H1 (cell line): Measurements from ENCODE around the gene DNMT3B. TPM values are rescaled to one million over a fixed set of nuclear protein-coding genes. Genes with fewer than 3 reads are reported as not detected.

Experiments used
- FOSL1 ChIP-seq: IDR thresholded peaks from 2 replicates; pipeline ENCODE4 v1.6.1; 2011; ENCODE audit warnings: mild to moderate bottlenecking, low read depth, low read length, moderate library complexity; ENCODE audit not compliant: insufficient read depth
- POLR2A ChIP-seq, 2 experiments: IDR thresholded peaks; 1 replicate in 1 of 2; 2 replicates in 1 of 2; pipeline ENCODE4 v1.6.1; 2011; ENCODE audit warnings: low read depth in 2 of 2, low read length in 2 of 2, mild to moderate bottlenecking in 2 of 2; ENCODE audit errors: control extremely low read depth in 1 of 2
- POLR2AphosphoS5 ChIP-seq: IDR thresholded peaks from 2 replicates; pipeline ENCODE4 v1.6.1; 2011; ENCODE audit warnings: low read depth, low read length
- polyA plus RNA-seq, 7 experiments: library from polyadenylated mRNA; depleted of rRNA in 3 of 7; stranded (reverse) in 5 of 7; unstranded in 2 of 7; fragments of >200 nt in 5 of 7; fragments of 200-250 nt in 2 of 7; gene quantifications; 1 replicate in 5 of 7; 2 replicates in 1 of 7; 4 replicates in 1 of 7; pipeline versions ENCODE4 v1.2.1 to v1.2.3, GENCODE V29; 2011 to 2013; ENCODE audit warnings: missing spikeins in 2 of 7, mixed read lengths in 2 of 7
- total RNA-seq: library from RNA; stranded (reverse); fragmentation: NEBNext Ultra II Directional; extraction: Animal tissue kit (Norgen Biotek cat#: 25700); gene quantifications from 2 replicates; pipeline ENCODE4 v1.2.1, GENCODE V29; 2021
- TF ChIP-seq, protein P1 (sequence below): fragments of 300-600 bp; sonication (generic); IDR thresholded peaks from 2 replicates; pipeline ENCODE4 v1.7.1; 2012; ENCODE audit warnings: low read length, moderate library complexity, mild to moderate bottlenecking, inconsistent platforms; ENCODE audit not compliant: insufficient replicate concordance

The DNMT3B gene
- total and polyA plus RNA-seq, 2 of the 8 experiments (the other 6 are each of a cell fraction or from before 2014, with no cell fraction given): 433 to 1,016 TPM

DNA sequence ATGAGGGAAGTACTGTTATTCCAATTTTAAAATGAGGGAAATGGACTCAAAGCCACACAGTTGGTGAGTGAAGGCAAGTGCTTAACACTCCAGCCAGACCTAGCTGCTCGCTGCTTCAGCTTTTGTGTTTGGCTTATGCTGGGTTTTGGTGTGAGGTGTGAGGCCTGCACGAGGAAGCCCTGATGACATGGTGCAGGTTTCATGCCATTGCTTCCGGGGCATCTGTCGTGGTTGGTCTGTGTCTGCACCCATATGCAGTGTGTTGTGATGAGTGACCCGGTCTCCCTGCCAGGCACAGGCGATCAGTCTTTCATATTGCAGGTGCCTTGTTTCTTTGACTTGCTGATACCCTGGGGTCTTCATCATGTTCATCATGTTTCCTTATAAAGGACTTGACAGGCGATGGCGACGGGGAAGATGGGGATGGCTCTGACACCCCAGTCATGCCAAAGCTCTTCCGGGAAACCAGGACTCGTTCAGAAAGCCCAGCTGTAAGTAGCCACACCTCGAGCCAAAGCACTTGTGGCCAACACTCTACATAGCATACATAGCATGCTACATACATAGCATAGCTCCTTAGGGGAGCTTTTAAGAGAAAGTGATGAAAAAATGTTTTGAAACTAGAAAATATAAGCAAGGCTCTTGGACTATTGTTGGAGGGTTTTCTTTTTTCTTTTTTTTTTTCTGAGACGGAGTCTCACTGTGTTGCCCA, 22.3 kb downstream of the DNMT3B start (continued):
- TF ChIP-seq, protein P1, sequence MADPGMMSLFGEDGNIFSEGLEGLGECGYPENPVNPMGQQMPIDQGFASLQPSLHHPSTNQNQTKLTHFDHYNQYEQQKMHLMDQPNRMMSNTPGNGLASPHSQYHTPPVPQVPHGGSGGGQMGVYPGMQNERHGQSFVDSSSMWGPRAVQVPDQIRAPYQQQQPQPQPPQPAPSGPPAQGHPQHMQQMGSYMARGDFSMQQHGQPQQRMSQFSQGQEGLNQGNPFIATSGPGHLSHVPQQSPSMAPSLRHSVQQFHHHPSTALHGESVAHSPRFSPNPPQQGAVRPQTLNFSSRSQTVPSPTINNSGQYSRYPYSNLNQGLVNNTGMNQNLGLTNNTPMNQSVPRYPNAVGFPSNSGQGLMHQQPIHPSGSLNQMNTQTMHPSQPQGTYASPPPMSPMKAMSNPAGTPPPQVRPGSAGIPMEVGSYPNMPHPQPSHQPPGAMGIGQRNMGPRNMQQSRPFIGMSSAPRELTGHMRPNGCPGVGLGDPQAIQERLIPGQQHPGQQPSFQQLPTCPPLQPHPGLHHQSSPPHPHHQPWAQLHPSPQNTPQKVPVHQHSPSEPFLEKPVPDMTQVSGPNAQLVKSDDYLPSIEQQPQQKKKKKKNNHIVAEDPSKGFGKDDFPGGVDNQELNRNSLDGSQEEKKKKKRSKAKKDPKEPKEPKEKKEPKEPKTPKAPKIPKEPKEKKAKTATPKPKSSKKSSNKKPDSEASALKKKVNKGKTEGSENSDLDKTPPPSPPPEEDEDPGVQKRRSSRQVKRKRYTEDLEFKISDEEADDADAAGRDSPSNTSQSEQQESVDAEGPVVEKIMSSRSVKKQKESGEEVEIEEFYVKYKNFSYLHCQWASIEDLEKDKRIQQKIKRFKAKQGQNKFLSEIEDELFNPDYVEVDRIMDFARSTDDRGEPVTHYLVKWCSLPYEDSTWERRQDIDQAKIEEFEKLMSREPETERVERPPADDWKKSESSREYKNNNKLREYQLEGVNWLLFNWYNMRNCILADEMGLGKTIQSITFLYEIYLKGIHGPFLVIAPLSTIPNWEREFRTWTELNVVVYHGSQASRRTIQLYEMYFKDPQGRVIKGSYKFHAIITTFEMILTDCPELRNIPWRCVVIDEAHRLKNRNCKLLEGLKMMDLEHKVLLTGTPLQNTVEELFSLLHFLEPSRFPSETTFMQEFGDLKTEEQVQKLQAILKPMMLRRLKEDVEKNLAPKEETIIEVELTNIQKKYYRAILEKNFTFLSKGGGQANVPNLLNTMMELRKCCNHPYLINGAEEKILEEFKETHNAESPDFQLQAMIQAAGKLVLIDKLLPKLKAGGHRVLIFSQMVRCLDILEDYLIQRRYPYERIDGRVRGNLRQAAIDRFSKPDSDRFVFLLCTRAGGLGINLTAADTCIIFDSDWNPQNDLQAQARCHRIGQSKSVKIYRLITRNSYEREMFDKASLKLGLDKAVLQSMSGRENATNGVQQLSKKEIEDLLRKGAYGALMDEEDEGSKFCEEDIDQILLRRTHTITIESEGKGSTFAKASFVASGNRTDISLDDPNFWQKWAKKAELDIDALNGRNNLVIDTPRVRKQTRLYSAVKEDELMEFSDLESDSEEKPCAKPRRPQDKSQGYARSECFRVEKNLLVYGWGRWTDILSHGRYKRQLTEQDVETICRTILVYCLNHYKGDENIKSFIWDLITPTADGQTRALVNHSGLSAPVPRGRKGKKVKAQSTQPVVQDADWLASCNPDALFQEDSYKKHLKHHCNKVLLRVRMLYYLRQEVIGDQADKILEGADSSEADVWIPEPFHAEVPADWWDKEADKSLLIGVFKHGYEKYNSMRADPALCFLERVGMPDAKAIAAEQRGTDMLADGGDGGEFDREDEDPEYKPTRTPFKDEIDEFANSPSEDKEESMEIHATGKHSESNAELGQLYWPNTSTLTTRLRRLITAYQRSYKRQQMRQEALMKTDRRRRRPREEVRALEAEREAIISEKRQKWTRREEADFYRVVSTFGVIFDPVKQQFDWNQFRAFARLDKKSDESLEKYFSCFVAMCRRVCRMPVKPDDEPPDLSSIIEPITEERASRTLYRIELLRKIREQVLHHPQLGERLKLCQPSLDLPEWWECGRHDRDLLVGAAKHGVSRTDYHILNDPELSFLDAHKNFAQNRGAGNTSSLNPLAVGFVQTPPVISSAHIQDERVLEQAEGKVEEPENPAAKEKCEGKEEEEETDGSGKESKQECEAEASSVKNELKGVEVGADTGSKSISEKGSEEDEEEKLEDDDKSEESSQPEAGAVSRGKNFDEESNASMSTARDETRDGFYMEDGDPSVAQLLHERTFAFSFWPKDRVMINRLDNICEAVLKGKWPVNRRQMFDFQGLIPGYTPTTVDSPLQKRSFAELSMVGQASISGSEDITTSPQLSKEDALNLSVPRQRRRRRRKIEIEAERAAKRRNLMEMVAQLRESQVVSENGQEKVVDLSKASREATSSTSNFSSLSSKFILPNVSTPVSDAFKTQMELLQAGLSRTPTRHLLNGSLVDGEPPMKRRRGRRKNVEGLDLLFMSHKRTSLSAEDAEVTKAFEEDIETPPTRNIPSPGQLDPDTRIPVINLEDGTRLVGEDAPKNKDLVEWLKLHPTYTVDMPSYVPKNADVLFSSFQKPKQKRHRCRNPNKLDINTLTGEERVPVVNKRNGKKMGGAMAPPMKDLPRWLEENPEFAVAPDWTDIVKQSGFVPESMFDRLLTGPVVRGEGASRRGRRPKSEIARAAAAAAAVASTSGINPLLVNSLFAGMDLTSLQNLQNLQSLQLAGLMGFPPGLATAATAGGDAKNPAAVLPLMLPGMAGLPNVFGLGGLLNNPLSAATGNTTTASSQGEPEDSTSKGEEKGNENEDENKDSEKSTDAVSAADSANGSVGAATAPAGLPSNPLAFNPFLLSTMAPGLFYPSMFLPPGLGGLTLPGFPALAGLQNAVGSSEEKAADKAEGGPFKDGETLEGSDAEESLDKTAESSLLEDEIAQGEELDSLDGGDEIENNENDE: no peak
- peak; percentile 52; the same call in 1 of the 2 replicates for TF ChIP-seq POLR2AphosphoS5
- TF ChIP-seq POLR2A (IDR thresholded peaks at IDR 0.05; ENCODE audit: control extremely low read depth in 1 of 2, low read depth in 2 of 2, low read length in 2 of 2): peak in 1 of 2 experiments; percentile 58; a peak in 1 of 3 replicates
- no peak for TF ChIP-seq FOSL1
